IMR-90 (cell line): ENCODE results near the gene RNFT2.

Experiments used
- BHLHE40 ChIP-seq: fragments of 150-350 bp; IDR thresholded peaks from 2 replicates; pipeline ENCODE4 v1.6.1; 2016; ENCODE audit warnings: mild to moderate bottlenecking, low read depth, low read length
- CTCF ChIP-seq: conservative IDR thresholded peaks from 2 replicates; pipeline ENCODE4 v1.5.1; 2012; ENCODE audit warnings: mild to moderate bottlenecking, low read depth, low read length, improper control_type of control experiment
- POLR2A ChIP-seq: IDR thresholded peaks from 2 replicates; pipeline ENCODE4 v1.6.1; 2012; ENCODE audit warnings: mild to moderate bottlenecking, low read depth, low read length
- RAD21 ChIP-seq: IDR thresholded peaks from 2 replicates; pipeline ENCODE4 v1.6.1; 2012; ENCODE audit warnings: low read length, improper control_type of control experiment
- RFX5 ChIP-seq: IDR thresholded peaks from 2 replicates; pipeline ENCODE4 v1.8.0; 2012; ENCODE audit warnings: low read depth, mild to moderate bottlenecking, low read length, moderate library complexity
- SMC3 ChIP-seq: fragments of 150-350 bp; IDR thresholded peaks from 2 replicates; pipeline ENCODE4 v1.6.1; 2016; ENCODE audit warnings: low read depth, mild to moderate bottlenecking, antibody characterized with exemption, low read length, moderate library complexity

GRCh38 chr12:116736962-116737773 lies 947 bp upstream of the RNFT2 start:
- no peak for TF ChIP-seq CTCF
- TF ChIP-seq BHLHE40, result no peak
- no peak for TF ChIP-seq POLR2A
- no peak for TF ChIP-seq RFX5
- no peak for TF ChIP-seq RAD21
- no peak for TF ChIP-seq SMC3
